ENCODE data around the gene SERPINA10. TPM values are rescaled to one million over a fixed set of nuclear protein-coding genes. Genes with fewer than 3 reads are reported as not detected.

The SERPINA10 gene
- total RNA-seq, 1 experiment from 2014 or later: 0.04 TPM

DNA sequence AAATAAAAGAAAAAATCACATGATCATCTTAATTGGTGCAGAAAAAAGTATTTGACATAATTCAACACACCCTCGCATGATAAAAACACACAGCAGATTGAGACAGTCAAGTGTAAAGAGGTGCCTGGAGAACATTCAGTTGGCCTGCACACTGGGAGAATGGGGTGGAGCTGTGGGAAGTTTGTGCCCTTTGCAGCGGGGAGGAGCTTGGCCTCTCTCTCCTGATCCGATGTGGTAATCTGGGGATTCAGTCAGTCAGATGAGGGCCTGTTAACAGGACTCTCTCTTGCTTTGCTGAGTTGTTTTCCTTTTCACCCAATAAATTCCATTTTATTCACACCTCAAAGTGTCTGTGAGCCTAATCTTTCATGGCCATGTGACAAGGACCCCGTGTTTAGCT, 24.2 kb upstream of the SERPINA10 start:
- ATAC-seq (peak; percentile 72), DNase-seq (ENCODE audit: low spot score) (no peak)
- POLR2A ChIA-PET: no interaction called here
- CTCF ChIA-PET: interaction anchor here (1.0 kb wide), 2 partner anchors 10 to 281 kb away, joined by 3 to 5 read pairs; no protein-coding TSS in a partner anchor
- no peaks in the 10 kb centered on the region for H3K27me3 Mint-ChIP-seq (ENCODE audit: low read depth)
- 0 out of 2 replicates have a peak, but pooled peaks cover 2% of the 10 kb centered on the region for H3K4me1 Mint-ChIP-seq
- no peak for TF ChIP-seq ZBTB43 (CRISPR knock-in tag; IDR thresholded peaks at IDR 0.05)
- no peak for TF ChIP-seq MYBL2 (CRISPR knock-in tag; IDR thresholded peaks at IDR 0.05)
- TF ChIP-seq PRRX2 (CRISPR knock-in tag; IDR thresholded peaks at IDR 0.05): no peak
- no peak for TF ChIP-seq ZNF416 (CRISPR knock-in tag; IDR thresholded peaks at IDR 0.05)
- TF ChIP-seq MLX (CRISPR knock-in tag; IDR thresholded peaks at IDR 0.05): no peak
- TF ChIP-seq FOXK1 (CRISPR knock-in tag; IDR thresholded peaks at IDR 0.05): no peak
- TF ChIP-seq, protein P1, sequence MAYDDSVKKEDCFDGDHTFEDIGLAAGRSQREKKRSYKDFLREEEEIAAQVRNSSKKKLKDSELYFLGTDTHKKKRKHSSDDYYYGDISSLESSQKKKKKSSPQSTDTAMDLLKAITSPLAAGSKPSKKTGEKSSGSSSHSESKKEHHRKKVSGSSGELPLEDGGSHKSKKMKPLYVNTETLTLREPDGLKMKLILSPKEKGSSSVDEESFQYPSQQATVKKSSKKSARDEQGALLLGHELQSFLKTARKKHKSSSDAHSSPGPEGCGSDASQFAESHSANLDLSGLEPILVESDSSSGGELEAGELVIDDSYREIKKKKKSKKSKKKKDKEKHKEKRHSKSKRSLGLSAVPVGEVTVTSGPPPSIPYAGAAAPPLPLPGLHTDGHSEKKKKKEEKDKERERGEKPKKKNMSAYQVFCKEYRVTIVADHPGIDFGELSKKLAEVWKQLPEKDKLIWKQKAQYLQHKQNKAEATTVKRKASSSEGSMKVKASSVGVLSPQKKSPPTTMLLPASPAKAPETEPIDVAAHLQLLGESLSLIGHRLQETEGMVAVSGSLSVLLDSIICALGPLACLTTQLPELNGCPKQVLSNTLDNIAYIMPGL (CRISPR knock-in tag; IDR thresholded peaks at IDR 0.05): no peak
- no peak for TF ChIP-seq FOXP1 (CRISPR knock-in tag; IDR thresholded peaks at IDR 0.05; ENCODE audit: borderline replicate concordance)
- TF ChIP-seq SP1 (CRISPR knock-in tag; conservative IDR thresholded peaks at IDR 0.05): no peak
- no peak for TF ChIP-seq ZNF317 (CRISPR knock-in tag; IDR thresholded peaks at IDR 0.05; ENCODE audit: borderline replicate concordance, low read depth)
- TF ChIP-seq FOXJ3 (CRISPR knock-in tag; IDR thresholded peaks at IDR 0.05; ENCODE audit: borderline replicate concordance): no peak
- no peak for TF ChIP-seq ELF4 (CRISPR knock-in tag; IDR thresholded peaks at IDR 0.05; ENCODE audit: low read depth)
- TF ChIP-seq AFF4 (CRISPR knock-in tag; IDR thresholded peaks at IDR 0.05; ENCODE audit: borderline replicate concordance): no peak
- TF ChIP-seq FOXP4 (CRISPR knock-in tag; IDR thresholded peaks at IDR 0.05): no peak
- TF ChIP-seq, protein P2, sequence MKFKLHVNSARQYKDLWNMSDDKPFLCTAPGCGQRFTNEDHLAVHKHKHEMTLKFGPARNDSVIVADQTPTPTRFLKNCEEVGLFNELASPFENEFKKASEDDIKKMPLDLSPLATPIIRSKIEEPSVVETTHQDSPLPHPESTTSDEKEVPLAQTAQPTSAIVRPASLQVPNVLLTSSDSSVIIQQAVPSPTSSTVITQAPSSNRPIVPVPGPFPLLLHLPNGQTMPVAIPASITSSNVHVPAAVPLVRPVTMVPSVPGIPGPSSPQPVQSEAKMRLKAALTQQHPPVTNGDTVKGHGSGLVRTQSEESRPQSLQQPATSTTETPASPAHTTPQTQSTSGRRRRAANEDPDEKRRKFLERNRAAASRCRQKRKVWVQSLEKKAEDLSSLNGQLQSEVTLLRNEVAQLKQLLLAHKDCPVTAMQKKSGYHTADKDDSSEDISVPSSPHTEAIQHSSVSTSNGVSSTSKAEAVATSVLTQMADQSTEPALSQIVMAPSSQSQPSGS (CRISPR knock-in tag; IDR thresholded peaks at IDR 0.05; ENCODE audit: borderline replicate concordance, low read depth): no peak
- TF ChIP-seq ZNF671 (CRISPR knock-in tag; IDR thresholded peaks at IDR 0.05): no peak
- TF ChIP-seq, protein P3, sequence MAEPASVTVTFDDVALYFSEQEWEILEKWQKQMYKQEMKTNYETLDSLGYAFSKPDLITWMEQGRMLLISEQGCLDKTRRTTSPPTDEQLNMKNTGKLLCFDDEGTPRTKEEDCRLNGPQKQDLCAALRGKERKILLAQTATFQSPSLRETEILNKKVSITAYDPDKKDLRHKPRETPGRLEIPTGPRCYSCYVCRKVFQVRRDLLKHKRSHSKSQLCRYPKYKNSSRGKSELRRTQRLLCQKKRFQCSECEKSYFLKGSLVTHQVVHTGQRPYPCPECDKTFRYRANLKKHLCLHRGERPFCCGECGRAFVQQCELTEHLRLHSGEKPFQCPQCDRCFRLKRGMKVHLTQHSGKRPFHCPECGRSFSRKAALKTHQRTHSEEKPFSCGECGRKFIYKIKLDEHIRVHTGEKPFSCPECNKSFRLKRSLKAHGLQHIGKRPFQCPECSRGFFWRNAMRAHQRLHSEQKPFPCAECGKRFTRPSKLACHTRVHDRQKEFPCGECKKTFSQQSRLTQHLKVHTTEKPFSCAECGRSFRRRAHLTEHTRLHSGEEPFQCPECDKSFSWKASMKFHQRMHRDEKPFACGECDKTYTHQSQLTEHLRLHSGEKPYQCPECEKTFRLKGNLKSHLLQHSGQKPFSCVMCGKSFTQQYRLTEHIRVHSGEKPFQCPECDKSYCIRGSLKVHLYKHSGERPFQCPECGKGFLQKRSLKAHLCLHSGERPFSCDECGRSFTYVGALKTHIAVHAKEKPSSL (CRISPR knock-in tag; conservative IDR thresholded peaks at IDR 0.05): no peak
- TF ChIP-seq, protein P4, sequence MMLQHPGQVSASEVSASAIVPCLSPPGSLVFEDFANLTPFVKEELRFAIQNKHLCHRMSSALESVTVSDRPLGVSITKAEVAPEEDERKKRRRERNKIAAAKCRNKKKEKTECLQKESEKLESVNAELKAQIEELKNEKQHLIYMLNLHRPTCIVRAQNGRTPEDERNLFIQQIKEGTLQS (CRISPR knock-in tag; conservative IDR thresholded peaks at IDR 0.05): no peak
- no peak for TF ChIP-seq USF1 (CRISPR knock-in tag; IDR thresholded peaks at IDR 0.05)
- no peak overlapping the region for H3K27ac Mint-ChIP-seq
- no peak overlapping the region for H3K4me3 Mint-ChIP-seq
- H3K9me3 Mint-ChIP-seq: no peaks in the 10 kb centered on the region
- H3K36me3 Mint-ChIP-seq: no peaks in the 10 kb centered on the region
